ENCODE data around the gene TCEAL3.
"Not testable (repeated sequence)": the region's sequence is repeated elsewhere in the genome, so short reads cannot be mapped to it uniquely, and the experiment has no call there.

TCEAL3 gene

DNA sequence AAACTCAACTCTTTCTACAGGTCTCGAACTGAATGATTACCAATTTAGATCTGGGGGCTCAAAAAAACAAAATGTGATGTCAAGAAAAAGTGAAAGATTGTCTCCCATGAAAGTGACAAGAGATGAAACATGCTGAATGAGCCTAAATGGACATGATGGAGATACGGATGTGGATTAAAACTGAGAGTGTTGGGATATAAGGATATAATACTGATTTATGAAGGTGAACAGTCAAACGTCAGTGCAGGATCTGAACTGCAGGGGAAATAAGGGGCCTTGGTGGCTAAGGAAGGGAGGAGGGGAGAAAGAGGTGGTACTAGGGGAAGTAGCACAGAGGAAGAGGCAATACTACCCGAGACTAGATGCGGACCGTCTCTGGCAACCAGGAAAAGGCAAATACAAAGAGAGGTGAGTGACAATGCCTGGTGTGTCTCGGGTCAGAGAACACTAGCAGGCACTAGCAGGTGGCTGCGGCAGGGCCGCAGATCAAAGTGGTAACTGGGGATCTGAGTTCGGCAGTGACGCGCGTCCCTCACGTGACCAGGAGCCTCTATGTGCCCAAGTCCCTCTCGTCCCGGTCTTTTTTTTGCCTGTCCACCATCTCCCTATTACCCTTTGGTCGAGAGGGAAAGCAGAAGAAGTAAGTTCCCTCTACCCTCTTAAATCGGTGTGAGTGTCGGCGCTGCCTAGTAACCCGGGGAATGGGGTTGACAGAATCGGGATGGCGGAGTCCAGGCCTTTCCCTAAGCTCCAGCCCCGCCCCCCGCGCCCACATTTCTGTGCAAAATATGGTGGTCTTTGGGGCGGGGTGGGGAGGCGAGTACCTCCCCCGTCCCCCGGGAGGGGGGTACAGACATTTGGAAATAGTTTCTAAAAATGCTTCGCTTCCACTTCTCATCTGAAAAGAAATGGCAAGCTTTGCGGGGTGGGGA lies 20.9 kb downstream of the TCEAL3 start, which contains the start of gene TCEAL1:
TCEAL1 (plus strand) TSS at position 590 of the 932 bp plus-strand sequence. CDS start 942 bp downstream, outside the sequence.
- no peak for DNase-seq

DNA sequence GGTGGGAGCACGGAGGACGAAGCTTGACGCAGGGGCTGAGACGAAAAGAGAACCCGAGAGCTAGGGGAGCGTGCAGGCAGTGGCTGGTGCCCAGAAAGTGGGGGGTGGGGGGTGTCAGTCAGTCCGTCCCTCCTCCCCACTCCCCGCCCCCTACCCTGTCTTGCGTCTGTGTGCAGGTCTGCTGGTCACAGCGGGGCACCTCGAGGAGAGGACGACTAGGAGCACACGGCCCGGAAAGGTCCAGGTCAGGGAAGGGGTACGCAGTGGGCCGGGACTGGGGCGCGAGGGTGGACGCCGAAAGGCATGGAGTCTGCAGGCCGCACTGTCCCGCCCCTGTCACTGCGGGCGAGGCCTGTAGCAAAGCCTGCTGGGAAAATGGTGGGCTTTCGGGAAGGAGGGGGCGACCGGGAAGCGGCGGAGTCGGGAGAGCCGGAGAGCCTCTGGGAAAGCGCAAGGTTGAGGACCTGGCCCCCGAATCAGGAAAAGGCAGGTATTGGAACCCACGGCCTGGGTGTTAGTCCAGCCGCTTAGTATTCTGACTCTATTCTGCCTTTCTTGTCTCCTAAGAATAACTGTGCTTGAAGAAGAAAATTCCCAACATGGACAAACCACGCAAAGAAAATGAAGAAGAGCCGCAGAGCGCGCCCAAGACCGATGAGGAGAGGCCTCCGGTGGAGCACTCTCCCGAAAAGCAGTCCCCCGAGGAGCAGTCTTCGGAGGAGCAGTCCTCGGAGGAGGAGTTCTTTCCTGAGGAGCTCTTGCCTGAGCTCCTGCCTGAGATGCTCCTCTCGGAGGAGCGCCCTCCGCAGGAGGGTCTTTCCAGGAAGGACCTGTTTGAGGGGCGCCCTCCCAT lies 21.8 kb downstream of the TCEAL3 start:
- DNase-seq: no peak

DNA sequence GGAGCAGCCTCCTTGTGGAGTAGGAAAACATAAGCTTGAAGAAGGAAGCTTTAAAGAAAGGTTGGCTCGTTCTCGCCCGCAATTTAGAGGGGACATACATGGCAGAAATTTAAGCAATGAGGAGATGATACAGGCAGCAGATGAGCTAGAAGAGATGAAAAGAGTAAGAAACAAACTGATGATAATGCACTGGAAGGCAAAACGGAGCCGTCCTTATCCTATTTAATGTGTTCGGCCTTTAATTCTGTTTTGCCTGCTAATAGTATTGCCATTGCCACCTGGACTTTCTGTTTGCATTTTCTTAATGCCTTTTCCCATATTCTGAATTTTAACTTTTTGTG lies 22.4 kb downstream of the TCEAL3 start:
- no peak for DNase-seq

DNA sequence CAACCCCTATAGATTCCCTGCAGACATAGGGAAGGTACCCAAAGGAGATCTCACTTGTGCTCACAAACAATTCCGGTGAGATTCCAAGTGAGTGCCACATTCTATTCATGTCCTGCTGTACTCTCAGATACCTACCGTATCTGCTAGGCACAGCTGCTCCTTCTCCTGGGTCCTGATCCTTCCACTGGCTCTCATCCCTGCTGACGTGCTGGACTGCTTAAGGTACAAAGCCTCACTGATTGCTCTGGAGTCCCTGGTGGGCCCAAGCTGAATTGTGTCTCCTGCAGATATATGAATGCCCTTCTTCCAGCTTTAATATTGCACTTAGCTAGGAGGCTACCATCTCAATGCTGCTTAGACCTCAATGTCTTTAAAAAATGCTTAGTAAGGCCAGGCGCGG lies 23.4 kb downstream of the TCEAL3 start:
- DNase-seq: no peak

DNA sequence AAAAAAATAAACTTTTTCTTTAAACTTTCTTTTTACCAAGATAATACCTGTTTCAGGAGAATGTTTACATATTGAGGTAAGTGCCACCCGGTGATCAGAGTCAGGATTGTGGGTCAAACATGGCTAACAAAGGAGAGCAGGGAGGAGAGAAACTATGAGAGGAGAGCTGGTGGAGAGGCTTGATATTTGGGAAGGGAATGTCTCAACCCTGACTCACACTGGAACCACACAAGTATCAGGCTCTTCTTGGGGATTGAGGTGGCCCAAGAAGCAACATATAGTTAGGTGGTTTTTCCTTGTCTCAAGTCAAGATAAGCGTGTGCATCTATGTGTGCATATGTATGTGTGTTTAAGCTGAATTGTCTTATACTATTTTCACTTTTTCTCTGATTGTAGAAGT lies 27.7 kb downstream of the TCEAL3 start:
- DNase-seq: no peak

DNA sequence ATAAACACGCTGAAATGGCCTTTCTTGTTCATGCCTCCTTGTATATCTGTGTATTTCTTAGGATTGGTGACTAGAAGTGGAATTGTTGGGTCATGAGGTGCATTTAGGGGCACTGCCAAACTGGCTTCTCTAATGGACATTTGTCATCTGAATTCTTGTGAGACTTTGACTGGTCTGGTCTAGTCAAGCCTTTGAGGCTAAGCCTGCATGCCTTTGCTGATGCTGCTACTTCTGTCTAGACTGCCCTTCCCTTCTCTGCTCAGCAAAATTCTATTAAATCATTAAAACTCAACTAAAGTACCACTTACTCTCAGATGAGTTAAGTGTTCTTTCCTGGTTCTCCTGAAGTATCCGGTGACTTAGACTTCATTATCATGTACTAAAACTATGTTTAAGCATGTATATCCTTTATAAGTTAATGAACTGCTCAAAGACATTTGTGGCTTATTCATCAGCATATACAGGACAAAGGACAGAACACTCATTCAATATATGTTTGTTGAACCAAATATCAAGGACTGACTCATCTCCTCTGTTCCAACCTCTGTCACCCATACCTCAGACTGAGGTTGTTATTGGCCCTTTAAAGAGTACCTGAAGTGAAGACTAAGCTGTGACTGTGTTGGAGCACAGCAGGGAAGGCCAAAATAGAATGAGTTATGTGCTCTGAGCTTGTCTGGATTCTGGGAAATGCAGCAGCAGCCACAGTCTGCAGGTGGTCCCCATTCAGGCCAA lies 30.0 kb downstream of the TCEAL3 start:
- no peak for DNase-seq

DNA sequence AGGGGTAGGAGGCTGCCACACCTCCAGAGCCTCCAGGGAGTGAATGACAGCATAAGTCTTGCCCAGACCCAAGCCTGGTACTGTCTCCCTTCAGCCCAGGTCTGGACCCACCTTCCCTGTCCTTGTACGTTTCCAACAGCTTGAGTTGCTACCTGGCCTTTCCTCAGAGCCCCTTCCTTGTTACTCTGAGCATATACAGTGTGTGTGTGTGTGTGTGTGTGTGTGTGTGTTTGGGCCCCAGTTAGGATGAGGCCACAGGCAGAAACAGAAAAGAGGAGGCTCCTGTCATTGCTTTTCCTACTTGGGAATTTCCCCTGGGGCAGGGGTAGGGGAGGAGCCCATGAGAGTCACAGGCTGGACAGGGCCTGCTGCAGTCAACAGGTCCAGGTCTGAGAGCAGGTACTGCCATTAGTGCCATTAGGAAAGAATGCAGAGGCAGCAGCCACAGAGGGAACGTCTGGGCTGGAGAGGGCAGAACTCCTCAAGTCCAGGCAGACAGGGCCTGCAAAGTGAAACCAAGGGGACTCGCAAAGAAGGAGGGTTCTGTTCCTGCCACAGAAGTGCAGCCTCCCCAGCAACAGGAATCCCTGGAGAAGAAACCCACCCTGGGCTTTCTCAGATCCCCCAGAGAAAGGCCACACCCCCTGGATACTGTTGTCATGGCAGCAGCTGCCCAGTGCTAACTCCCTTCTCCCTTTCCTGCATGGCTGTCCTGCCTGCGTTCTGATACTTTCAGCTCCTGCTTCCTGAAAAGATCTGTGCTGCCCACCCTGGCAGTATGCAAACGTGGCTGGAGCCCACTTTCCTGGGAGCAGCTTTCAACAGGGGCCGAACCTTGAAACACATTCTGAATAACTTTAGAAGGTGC lies 30.9 kb downstream of the TCEAL3 start:
- DNase-seq: not testable (repeated sequence)

DNA sequence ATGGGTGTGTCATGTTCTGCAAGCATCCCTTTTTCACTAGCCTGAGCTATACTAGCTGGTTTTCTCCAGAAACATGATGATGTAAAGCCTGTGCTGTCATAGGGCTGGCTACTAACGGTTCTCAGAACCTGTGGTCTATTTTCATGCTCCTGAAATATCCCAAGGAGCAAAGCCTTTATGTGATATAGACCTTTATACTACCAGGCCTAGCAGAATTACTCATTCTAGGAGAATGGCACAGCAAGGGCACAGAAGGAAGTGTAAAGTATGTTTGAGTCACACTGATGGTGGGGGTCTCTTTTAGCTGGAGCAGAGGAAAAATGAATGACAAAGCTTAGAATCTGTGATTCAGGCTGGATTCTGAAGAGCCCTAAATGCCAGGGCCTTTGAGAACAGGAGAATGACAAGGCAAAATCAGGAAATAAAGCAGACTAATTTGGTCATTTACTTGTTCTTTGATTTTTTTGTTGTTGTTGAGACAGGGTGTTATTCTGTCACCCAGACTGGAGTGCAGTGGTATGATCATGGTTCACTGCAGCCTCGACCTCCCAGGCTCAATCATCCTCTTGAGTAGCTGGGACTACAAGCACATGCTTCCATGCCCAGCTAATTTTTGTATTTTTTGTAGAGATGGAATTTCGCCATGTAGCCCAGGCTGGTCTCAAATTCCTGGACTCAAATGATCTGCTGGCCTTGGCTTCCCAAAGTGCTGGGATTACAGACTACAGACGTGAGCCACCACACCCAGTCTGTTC lies 32.8 kb downstream of the TCEAL3 start:
- DNase-seq: no peak

DNA sequence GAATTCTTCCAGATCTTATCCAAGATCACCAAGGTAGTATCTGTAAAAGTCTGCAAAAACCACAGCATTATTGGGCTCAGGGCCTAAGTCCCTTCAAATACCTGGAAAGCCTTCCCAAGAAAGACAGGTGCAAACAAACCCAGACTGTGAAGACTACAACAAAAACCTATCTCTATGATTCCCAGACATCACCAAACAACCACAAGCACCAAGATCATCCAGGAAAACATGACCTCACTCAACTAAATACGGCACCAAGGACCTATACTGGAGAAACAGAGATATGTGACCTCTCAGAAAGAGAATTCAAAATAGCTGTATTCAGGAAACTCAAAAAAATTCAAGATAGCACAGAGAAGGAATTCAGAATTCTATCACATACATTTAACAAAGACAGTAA lies 36.4 kb downstream of the TCEAL3 start:
- DNase-seq: no peak

DNA sequence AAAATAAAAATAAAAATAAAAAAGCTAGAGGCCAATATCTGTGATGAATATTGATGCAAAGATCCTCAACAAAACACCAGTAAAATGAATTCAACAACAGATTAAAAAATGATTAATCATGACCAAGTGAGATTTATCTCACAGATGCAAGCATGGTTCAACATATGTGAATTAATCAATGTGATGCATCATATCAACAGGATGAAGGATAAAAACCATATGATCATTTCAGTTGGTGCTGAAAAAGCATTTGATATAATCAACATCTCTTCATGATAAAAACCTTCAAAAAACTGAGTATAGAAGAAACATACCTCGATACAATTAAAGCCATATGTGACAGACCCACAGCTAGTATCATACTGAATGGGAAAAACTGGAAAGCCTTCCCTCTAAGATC lies 39.9 kb downstream of the TCEAL3 start:
- DNase-seq: no peak

DNA sequence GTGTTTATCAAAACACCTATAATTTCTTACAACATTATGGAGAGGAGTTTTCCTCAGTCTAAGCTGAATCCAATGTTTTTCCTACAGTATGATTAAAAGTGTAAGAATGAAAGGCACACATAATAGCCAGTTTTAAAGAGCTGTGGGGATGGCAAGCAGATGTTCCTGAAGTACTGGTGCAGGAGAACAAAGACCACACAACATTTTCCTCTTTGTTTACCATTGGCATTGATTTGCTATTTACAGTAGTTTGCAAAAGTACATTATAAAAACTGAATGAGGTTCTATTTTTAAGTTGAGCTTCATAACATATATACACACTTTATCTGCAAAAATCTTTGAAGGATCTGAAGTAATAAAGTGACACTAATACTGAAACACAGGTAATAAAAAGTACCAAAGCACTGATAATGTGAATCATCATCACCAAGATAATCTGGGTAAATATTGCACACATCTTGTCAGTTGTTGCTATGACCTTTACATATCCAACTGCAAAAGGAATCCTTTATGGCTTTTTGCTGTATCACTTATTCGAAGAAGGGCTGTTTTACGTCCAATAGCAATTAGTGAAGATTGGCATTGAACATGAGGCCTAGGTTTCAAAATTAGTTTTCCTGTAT lies 43.5 kb downstream of the TCEAL3 start:
- no peak for DNase-seq

DNA sequence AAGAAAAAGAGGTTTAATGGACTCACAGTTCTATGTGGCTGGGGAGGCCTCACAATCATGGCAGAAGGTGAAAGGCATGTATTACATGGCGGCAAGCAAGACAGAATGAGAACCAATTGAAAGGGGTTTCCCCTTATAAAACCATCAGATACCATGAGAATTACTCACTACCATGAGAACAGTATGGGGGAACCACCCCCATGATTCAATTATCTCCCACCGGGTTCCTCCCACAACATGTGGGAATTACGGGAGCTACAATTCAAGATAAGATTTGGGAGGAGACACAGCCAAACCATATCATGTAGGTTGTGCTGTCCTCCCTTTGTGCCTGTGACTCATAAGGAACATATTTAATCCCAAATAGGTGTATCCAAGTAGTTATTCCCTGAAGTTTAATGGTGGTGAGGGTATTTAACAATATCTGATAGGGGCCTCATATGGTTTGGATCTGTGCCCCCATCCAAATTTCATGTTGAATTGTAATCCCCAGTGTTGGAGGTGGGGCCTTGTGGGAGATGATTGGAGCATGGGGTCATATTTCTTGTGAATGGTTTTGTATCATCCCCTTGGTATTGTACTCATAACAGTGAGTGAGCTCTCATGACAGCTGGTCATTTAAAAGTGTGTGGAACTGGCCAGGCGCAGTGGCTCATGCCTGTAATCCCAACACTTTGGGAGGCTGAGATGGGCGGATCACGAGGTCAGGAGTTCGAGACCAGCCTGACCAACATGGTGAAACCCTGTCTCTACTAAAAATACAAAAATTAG lies 47.7 kb downstream of the TCEAL3 start:
- not testable (repeated sequence) for DNase-seq

DNA sequence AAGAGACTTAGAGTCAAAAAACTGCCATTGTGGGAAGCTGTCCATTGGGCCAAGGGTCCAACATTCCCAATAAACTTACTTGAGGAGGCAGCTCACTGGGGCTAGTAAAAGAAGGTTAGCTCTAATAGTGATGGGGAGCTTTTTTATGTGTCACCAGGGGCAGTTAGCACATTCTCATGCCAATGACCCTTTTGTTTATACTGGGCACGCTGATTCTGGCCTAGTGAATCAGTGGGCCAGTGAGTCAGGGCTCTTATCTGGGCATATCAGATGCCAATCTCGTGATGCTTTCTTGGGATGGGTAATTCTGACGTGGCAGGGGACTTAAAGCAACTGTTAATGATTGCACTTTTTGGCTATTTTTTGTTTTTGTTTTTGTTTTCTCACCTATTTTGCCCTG lies 48.9 kb downstream of the TCEAL3 start:
- DNase-seq: no peak

DNA sequence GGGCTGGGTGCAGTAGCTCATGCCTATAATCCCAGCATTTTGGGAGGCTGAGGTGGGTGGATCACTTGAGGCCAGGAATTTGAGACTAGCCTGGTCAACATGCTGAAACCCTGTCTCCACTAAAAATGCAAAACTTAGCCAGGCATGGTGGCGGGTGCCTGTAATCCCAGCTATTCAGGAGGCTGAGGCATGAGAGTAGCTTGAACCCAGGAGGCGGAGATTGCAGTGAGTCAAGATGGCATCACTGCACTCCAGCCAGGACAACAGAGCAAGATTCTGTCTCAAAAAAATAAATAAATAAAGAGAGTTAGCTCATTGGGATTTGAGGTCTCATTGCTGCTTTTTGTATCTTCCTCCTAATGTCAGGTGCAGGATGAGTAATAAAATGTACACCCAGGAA lies 49.3 kb downstream of the TCEAL3 start:
- DNase-seq: not testable (repeated sequence)

DNA sequence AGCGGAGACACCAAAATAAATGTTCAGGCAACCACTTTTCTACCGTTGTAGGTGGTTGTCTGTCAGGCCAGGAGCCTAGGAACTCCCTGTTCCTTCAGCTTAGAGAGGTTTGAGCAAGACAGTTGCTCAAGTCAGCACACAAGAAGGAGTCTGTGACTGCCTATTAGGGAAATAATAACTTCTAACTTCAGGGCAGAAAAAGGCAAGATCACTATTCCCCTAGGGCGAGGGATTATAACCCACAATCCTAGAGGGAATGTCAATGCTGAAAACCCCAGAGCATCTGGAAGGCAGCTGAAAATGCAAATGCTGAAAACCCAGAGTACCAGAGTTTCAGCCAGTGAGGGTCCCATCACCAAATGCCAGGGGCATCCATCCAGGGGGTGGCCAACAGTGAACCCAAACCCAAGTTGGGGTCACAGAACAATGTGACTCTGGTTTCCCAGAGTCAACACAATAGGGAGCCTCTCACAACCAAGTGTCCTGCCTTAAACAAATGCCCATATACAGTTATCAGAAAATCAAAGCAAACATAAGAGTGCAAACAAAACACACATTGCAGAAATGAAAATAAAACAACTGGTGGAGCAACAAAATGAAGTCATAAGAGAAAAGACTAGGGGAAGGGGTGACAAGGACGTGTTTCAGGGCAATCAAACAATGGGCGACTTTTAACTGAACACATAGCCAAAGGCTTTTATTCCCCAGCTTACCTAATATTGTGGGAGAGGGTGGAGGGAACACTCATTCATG lies 51.1 kb downstream of the TCEAL3 start:
- DNase-seq: no peak

DNA sequence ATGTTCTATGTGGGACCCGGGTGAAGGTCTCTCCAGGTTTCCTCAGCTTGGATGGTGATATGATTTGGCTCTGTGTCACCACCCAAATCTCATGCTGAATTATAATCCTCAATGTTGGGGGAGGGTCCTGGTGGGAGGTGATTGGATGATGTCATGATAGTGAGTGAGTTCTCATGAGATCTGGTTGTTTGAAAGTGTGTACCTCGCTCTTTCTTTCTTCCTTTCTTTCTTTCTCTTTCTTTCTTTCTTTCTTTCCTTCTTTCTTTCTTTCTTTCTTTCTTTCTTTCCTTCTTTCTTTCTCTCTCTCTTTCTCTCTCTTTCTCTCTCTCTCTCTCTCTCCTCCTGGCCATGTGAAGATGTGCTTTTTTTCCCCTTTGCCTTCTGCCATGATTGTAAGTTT lies 51.7 kb downstream of the TCEAL3 start:
- not testable (repeated sequence) for DNase-seq

Data from activated CD4-positive, alpha-beta T cell treated with anti-CD3 and anti-CD28 coated beads for 1 hour (primary cell).